Osteocyte (in vitro differentiated cells): ENCODE data around the gene PDE4D. TPM values are rescaled to one million over a fixed set of nuclear protein-coding genes. Genes with fewer than 3 reads are reported as not detected.
"Not testable (repeated sequence)": the region's sequence is repeated elsewhere in the genome, so short reads cannot be mapped to it uniquely, and the experiment has no call there.

Experiments used
- DNase-seq: peaks from one replicate; pipeline ENCODE4 v3.0.0; 2021; ENCODE audit warnings: mixed read lengths; ENCODE audit not compliant: unreplicated experiment; ENCODE audit errors: extremely low spot score
- H3K27ac Mint-ChIP-seq: one replicate; pipeline ENCODE4 v1.8.0; 2021; ENCODE audit warnings: mild to moderate bottlenecking, mixed read lengths; ENCODE audit not compliant: unreplicated experiment
- H3K27me3 Mint-ChIP-seq: one replicate; pipeline ENCODE4 v1.8.0; 2021; ENCODE audit warnings: mixed read lengths; ENCODE audit not compliant: unreplicated experiment
- H3K36me3 Mint-ChIP-seq: one replicate; pipeline ENCODE4 v1.8.0; 2021; ENCODE audit warnings: mixed read lengths; ENCODE audit not compliant: unreplicated experiment
- H3K4me1 Mint-ChIP-seq: one replicate; pipeline ENCODE4 v1.8.0; 2021; ENCODE audit warnings: mixed read lengths; ENCODE audit not compliant: unreplicated experiment
- H3K4me3 Mint-ChIP-seq: one replicate; pipeline ENCODE4 v1.8.0; 2021; ENCODE audit warnings: mild to moderate bottlenecking, moderate library complexity, mixed read lengths; ENCODE audit not compliant: unreplicated experiment
- H3K9me3 Mint-ChIP-seq: one replicate; pipeline ENCODE4 v1.8.0; 2021; ENCODE audit warnings: mixed read lengths; ENCODE audit not compliant: unreplicated experiment
- total RNA-seq: library from RNA; stranded (reverse); gene quantifications from 2 replicates; pipeline ENCODE4 v1.2.1, GENCODE V29; 2021
- TF ChIP-seq, protein P1 (sequence below): fragments of 200-600 bp; sonication (generic); IDR thresholded peaks from 2 replicates; pipeline ENCODE4 v1.5.0; 2021; ENCODE audit warnings: antibody characterized with exemption, mild to moderate bottlenecking, moderate library complexity

PDE4D gene
- total RNA-seq, 1 donor from 2014 or later = 24.2 TPM

DNA sequence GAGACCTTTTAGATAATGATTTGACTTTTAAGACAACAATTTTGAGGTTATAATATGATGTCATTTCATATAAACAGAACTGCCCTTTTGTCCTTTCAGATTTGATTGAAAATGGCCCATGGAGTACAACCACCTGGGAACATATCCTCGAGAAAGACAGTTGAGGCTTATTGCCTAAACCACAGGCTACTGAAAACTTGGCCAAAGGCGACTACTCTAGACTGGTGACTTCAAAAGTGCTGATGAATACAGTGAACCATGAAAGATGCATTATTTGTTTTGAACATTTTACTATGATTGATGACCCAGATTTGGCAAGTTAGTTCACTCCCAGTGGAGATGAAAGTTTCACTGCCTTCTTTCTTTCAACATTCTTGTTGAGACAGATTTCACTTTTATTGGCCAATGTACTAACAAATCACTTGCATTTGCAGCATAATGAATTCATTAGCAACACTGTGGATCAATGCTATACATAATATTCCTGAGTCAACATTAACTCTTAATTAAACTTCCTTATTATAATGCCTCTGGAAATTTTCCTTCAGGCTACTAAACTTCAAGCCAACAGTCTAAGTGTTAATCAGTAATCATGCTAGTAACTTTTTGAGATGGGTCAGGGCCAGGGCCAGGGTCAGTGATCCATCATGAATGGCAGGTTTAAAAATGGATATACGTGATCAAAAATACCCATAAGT, 830.4 kb downstream of the PDE4D start:
- Mint-ChIP-seq H3K27me3 (no peaks in the 10 kb centered on the region), H3K36me3 (no peaks in the 10 kb centered on the region), H3K27ac (no peak overlapping the region), H3K4me3 (no peak overlapping the region), H3K4me1 (peaks cover 7% of the 10 kb centered on the region), H3K9me3 (peaks cover 4% of the 10 kb centered on the region)
- DNase-seq = no peak
- TF ChIP-seq, protein P1, sequence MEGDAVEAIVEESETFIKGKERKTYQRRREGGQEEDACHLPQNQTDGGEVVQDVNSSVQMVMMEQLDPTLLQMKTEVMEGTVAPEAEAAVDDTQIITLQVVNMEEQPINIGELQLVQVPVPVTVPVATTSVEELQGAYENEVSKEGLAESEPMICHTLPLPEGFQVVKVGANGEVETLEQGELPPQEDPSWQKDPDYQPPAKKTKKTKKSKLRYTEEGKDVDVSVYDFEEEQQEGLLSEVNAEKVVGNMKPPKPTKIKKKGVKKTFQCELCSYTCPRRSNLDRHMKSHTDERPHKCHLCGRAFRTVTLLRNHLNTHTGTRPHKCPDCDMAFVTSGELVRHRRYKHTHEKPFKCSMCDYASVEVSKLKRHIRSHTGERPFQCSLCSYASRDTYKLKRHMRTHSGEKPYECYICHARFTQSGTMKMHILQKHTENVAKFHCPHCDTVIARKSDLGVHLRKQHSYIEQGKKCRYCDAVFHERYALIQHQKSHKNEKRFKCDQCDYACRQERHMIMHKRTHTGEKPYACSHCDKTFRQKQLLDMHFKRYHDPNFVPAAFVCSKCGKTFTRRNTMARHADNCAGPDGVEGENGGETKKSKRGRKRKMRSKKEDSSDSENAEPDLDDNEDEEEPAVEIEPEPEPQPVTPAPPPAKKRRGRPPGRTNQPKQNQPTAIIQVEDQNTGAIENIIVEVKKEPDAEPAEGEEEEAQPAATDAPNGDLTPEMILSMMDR = no peak

DNA sequence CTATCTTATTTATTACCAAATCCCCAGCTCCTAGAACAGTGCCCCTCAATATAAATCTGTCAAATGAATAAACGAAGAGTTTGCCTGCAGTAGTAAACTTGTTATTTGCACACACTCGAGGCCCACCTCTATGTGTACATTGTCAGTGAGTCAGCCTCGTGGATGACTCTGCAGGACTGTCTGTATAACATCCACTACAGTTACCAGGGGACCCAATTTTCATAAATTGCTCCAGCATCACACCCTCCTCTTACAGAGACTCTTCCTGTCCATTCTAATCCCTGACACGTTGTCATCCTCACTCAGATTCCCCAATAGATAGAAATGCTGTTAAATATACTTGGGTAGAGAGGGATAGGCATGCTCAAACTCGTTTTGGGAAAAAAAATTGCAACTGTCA, 832.1 kb downstream of the PDE4D start:
- Mint-ChIP-seq H3K36me3 (no peaks in the 10 kb centered on the region), H3K4me1 (peaks cover 7% of the 10 kb centered on the region), H3K27ac (no peak overlapping the region), H3K4me3 (no peak overlapping the region), H3K9me3 (peaks cover 4% of the 10 kb centered on the region), H3K27me3 (no peaks in the 10 kb centered on the region)
- no peak for DNase-seq
- TF ChIP-seq, protein P1 = no peak

DNA sequence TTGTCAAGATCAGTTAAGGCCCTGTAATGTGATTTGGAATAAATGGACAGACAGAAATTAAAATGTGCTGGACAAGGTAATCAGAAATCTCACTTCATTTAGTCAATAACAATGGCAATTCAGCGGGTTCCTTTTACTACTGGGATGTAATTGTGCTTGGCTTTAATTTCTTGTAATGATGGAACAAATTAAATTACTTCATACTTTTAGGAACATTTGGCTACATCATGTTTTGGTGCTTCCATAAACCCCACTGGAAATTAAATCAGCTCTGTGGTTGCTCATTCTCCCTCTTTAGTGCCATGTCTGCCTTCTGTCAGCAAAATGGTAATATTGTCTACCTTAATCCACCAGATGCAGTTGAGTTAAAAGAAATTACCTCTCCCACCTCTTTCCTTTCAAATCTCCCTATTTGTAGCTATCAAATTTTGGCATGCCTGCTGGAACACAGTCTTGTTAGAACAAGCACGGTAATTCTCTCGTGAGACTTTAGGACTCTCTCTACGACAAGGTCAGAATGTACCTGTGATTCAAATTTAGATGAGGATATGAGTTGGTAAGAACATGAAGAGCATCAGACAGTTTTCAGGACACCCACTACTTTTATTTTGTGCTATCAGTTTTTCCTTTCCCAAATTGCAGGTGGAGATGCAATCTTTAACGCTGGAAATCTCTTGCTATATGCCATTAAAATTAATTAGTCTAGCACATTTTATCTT, 834.4 kb downstream of the PDE4D start:
- H3K27me3 Mint-ChIP-seq = no peaks in the 10 kb centered on the region
- no peak overlapping the region for H3K27ac Mint-ChIP-seq
- DNase-seq = no peak
- peaks cover 3% of the 10 kb centered on the region for H3K4me1 Mint-ChIP-seq
- H3K36me3 Mint-ChIP-seq = peaks cover 2% of the 10 kb centered on the region
- TF ChIP-seq, protein P1 = no peak
- no peaks in the 10 kb centered on the region for H3K9me3 Mint-ChIP-seq
- H3K4me3 Mint-ChIP-seq = no peak overlapping the region

DNA sequence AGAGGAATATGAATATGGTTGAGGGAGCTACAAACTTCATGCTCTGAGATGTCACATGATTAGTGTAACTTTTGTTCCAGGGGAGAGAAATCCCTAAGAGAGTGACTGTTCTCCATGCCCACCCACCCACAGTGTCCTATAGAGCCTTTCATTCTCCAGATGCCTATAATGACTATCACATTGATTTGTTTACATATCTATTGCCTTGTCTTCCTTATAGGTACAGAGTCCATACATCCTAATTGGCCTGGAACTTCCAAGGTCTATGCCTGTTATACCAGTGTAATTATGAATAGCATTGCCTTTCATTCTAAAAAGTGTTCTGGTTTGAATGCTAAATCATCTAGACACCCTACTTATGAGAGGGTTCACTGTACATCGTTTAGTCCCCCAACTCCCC, 835.3 kb downstream of the PDE4D start:
- TF ChIP-seq, protein P1 = no peak
- Mint-ChIP-seq H3K4me3 (no peak overlapping the region), H3K36me3 (peaks cover 2% of the 10 kb centered on the region)

DNA sequence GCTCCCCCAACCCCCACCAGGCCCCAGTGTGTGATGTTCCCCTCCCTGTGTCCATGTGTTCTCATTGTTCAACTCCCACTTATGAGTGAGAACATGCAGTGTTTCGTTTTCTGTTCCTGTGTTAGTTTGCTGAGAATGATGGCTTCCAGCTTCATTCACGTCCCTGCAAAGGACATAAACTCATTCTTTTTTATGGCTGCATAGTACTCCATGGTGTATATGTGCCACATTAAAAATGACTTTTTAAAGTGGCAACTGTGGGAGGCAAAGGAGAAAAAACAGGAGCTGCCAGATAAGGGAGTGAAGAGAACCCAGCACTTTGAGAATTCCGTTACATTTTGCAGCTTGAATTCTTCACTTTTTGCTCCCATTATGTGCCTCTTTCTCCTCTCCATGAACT, 836.9 kb downstream of the PDE4D start:
- not testable (repeated sequence) for H3K4me3 Mint-ChIP-seq, H3K9me3 Mint-ChIP-seq, H3K27me3 Mint-ChIP-seq, DNase-seq, H3K36me3 Mint-ChIP-seq, H3K4me1 Mint-ChIP-seq, H3K27ac Mint-ChIP-seq

More for the DNA sequence above, 835.3 kb downstream of the PDE4D start:
- no peaks in the 10 kb centered on the region for H3K27me3 Mint-ChIP-seq
- no peaks in the 10 kb centered on the region for H3K4me1 Mint-ChIP-seq
- DNase-seq = no peak
- H3K27ac Mint-ChIP-seq = no peak overlapping the region
- H3K9me3 Mint-ChIP-seq = no peaks in the 10 kb centered on the region
